GM06990 (cell line): ENCODE measurements around the gene RHBDF2.
A peak's percentile ranks its signal among the peaks of the same experiment; 100 is the strongest.

Source experiments
- DNase-seq: peaks from one replicate; pipeline ENCODE4 v3.0.0-alpha.2; 2011; ENCODE audit not compliant: insufficient read length; ENCODE audit errors: extremely low read depth
- H3K27me3 ChIP-seq: replicated peaks from 2 replicates; pipeline ENCODE4 v1.6.0; 2011; ENCODE audit warnings: low read length; ENCODE audit not compliant: control insufficient read depth, insufficient read depth
- H3K36me3 ChIP-seq: 2 replicates; pipeline ENCODE4 v1.5.1; 2011; ENCODE audit warnings: low read length; ENCODE audit not compliant: control insufficient read depth, insufficient read depth
- H3K4me3 ChIP-seq: replicated peaks from 2 replicates; pipeline ENCODE4 v1.5.1; 2011; ENCODE audit warnings: low read depth, mild to moderate bottlenecking, control low read depth, low read length
- TF ChIP-seq, protein P1 (sequence below): IDR thresholded peaks from 2 replicates; pipeline ENCODE4 v1.5.1; 2011; ENCODE audit warnings: low read length, control low read depth, mild to moderate bottlenecking, inconsistent platforms; ENCODE audit not compliant: insufficient read depth, poor library complexity, severe bottlenecking

Gene RHBDF2

DNA sequence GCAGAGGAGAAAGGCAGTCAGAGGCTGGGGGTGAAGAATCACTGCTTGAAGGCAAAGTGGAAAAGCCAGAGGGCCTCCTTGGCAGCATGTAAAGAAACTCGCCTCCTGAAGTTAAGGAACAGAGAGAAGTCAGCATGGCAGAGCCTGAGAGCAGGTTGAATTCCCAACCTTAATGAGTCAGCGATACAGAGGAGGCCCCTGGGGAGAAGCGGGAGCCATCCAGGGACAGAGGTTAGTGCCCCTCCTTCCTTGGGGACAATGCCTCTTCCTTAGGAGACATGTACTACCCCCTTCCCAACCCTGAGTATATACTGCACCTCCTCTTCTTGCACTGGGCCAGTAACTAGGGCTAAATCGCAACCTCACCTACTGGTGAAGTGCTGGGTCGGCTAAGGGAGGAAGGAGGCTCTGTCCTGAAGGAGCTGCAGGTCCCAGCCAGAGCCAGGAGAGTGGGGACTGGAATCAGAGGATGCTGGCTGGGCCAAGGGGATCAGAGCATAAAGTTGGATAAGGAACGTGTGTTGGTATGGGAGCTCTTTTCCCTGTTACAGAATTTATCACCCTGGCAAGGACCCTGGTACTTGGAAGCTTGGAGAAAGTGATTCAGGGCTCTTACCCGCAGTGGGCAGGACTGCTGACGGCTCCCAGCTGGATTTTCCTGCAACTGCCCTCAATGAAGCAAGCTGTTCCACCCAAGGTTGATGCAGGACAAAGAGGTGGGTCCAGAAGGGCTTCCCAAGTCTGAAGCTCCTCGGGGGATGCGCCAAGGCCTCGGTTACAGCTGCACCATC, 39.3 kb downstream of the RHBDF2 start:
- TF ChIP-seq, protein P1, sequence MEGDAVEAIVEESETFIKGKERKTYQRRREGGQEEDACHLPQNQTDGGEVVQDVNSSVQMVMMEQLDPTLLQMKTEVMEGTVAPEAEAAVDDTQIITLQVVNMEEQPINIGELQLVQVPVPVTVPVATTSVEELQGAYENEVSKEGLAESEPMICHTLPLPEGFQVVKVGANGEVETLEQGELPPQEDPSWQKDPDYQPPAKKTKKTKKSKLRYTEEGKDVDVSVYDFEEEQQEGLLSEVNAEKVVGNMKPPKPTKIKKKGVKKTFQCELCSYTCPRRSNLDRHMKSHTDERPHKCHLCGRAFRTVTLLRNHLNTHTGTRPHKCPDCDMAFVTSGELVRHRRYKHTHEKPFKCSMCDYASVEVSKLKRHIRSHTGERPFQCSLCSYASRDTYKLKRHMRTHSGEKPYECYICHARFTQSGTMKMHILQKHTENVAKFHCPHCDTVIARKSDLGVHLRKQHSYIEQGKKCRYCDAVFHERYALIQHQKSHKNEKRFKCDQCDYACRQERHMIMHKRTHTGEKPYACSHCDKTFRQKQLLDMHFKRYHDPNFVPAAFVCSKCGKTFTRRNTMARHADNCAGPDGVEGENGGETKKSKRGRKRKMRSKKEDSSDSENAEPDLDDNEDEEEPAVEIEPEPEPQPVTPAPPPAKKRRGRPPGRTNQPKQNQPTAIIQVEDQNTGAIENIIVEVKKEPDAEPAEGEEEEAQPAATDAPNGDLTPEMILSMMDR = no peak
- Histone ChIP-seq H3K36me3 (no peaks in the 10 kb centered on the region), H3K4me3 (no peak overlapping the region), H3K27me3 (no peaks in the 10 kb centered on the region)
- DNase-seq = no peak

DNA sequence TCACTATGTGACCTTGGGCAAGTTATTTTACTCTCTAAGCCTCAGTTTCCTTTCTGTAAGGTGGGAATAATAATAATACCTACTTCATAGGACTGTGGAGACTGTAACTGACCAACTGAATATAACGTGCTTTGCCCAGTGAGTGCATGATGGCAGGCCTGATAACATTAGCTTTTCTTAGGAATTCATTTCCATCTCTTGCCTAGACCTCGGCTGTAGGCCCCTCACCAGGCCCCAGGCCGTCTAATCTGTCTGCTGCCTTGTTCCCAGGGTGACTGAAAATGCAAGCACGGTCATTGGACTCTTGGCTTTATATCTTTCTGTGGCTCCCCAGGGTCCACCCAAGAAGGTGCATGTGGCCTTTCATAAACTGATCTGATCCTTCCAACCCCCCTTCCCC, 41.5 kb downstream of the RHBDF2 start:
- Histone ChIP-seq H3K4me3 (no peak overlapping the region), H3K27me3 (no peaks in the 10 kb centered on the region), H3K36me3 (no peaks in the 10 kb centered on the region)
- DNase-seq = no peak
- TF ChIP-seq, protein P1 = no peak

DNA sequence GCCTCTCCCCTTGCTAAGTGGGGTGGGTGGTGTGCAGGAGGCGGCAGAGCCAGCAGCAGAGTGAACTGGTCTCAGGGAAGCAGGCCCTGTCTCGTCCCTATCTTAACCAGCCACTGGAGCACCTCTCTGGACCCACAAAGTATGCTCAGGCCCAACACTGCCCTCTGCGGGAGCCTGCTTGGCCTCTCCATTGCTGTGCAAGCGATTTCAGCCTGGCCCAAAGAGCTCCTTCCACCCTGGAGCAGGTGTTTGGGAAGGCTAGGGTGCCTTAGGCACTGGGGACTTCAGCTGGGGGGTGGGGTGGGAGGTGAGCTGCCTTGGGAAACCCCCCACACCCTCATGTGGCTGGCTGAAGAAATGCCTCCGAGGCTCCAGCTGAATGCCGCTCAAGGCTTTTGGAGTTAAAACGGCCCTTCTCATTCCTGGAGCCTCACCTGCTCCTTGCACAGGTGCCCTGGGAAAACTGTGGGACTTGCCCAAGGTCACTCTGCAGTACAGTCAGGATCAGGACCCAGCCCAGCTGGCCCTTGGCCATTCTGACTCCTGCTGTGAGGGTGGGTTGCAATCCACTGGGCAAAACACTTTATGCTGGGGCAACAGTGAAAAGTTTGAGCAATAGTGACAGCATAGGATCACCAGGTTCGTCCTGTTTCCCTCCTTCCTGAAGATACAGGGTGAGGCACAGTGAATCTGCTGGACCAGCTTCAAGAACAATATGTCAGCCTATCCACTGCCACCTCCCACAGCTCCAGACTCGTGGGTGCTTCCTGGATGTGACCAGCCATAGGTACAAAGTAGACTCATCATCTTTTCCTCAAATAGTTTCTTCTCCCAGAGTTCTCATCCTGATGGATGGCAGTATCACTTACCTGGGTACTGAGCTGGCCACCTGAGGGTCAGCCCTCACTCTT, 42.4 kb downstream of the RHBDF2 start:
- TF ChIP-seq, protein P1 = peak; percentile 83
- no peak overlapping the region for H3K4me3 ChIP-seq
- no peaks in the 10 kb centered on the region for H3K36me3 ChIP-seq
- H3K27me3 ChIP-seq = no peaks in the 10 kb centered on the region
- DNase-seq = no peak

DNA sequence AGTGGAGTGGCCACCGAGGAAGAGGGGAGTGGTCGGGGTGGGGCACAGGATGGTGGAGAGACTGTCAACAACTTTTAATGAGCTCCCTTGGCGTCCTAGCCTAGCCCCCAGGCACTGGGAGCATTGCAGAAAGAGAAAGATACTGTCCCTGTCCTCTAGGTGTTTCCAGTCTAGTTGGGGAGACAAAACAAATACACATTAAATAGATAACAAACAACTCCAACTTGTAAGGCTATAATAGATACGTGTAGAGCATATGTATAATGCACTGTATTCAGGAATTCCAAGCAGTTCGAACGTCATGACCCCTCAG, 47.8 kb downstream of the RHBDF2 start:
- no peak overlapping the region; the same call in 1 of the 2 replicates for H3K4me3 ChIP-seq
- H3K36me3 ChIP-seq = no peaks in the 10 kb centered on the region
- H3K27me3 ChIP-seq = no peaks in the 10 kb centered on the region
- no peak for DNase-seq
- TF ChIP-seq, protein P1 = no peak

DNA sequence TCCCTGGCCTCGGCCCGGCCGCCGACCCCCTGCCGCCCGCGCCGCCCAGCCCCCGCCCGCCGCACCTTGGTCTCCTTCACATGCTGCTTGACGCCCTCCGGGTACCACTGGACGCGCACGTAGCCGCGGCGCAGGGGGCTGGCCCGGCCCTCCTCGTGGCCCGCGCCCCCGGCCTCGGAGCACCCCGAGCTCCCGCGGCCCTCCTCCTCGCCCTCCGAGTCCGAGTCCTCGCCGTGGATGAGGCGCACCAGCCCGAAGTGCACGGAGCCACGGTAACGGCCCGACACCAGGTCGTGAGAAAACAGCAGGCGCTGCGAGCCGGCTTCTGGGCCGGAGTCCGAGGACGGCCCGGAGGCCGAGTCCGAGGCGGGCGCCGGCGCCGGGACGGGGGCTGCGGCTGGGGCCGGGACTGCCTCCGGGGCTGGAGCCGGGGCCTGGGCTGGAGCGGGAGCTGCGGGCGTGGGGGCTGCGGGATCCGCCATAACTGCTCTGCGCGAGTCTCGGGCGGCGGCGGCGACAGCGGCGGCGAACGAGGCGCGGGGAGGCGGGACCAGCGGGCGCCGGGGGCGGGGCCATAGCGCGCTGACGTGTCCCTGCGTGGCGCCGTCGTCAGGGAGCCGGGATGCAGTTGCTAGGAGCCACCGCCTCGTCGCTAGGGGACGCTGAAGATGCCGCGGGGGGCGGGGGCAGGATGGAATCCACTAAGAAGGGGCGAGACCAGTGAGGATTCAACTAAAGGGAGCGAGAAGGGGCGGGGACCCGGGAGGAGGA, 48.4 kb downstream of the RHBDF2 start, which contains the start of gene UBE2O:
TSS of gene UBE2O (minus strand) at position 493 of the 771 bp plus-strand sequence. CDS start at position 482, 11 bp downstream.
- TF ChIP-seq, protein P1 = peak; percentile 66
- peak; percentile 89 for DNase-seq
- Histone ChIP-seq H3K27me3 (no peaks in the 10 kb centered on the region), H3K4me3 (peak within 1 kb of the TSS; percentile 81), H3K36me3 (no peaks in the 10 kb centered on the region)
